GM19372 (cell line): ENCODE results near the gene SLC19A3.
"Not testable (repeated sequence)": the region's sequence is repeated elsewhere in the genome, so short reads cannot be mapped to it uniquely, and the experiment has no call there.

Experiments
- ATAC-seq: cut with Tn5 transposase; IDR thresholded peaks from one replicate; pipeline ENCODE4 v1.9.1; 2021; ENCODE audit warnings: mild to moderate bottlenecking, low read depth, moderate library complexity; ENCODE audit not compliant: unreplicated experiment

Gene SLC19A3

GRCh38 chr2:227703961-227704360 lies 13.9 kb downstream of the SLC19A3 start:
- ATAC-seq, result no peak

DNA sequence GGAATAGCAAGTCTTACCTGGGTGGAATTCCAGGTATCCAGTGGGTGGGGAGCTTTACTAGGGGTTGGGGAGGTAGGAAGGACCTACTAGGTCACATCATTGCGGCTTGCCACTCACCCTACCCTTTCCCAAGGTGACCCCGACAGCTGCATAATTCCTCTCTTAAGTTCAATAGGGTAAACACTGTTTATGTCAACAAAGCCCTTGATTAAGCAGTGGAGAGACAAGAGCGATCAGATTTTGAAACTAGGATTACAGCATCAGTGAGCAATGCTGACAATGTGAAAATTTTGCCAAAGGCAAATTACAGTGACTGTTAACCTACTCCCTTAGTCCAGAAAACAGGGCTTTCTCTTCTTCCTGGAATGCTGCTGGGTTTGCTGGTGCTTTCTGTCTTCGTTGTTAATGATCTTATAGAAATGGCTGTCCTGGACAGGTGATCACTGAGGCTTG lies 14.5 kb downstream of the SLC19A3 start:
- ATAC-seq, result no peak

DNA sequence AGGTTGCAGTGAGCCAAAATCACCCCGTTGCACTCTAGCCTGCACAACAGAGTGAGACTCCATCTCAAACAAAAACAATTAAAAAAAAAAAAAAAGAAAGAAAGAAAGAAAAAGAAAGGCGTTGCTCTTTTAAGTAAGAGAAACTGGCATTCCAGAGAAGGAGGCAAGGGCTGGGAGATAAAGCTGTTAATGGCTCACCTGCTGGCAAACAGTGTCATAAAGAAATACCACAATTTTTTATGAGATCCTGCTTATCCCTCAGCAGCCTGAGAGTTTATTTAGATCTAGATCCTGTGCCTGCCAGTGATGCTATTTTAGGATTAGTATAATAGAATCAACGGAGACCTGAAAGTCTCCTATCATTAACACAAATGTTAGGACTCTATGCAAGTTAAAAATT lies 16.3 kb downstream of the SLC19A3 start:
- no peak for ATAC-seq

GRCh38 chr2:227696990-227697679 lies 20.7 kb downstream of the SLC19A3 start:
- no peak for ATAC-seq

DNA sequence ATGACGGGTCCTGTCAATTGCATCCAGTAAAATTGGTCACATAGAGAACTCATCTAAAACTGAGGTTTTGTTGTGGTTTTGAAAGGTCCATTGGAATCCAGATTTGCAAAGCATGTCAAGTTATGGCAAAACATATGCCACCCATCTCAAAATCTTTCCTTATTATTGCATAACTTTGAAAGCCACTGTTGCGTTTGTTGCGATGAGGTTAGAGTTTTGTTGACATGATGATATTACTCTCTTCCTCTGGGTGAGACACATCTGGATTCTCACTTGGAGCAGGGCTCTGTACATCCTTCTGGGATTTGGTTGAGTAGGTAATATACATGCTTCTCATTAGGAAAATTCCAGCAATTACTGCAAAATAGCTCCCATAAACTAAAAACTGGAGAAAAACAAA lies 30.6 kb downstream of the SLC19A3 start:
- ATAC-seq, result no peak

GRCh38 chr2:227684258-227684657 lies 33.6 kb downstream of the SLC19A3 start:
- ATAC-seq, result no peak

GRCh38 chr2:227677928-227678327 lies 39.9 kb downstream of the SLC19A3 start:
- no peak for ATAC-seq

GRCh38 chr2:227674485-227674884 lies 43.3 kb downstream of the SLC19A3 start:
- no peak for ATAC-seq

GRCh38 chr2:227673620-227674019 lies 44.2 kb downstream of the SLC19A3 start:
- not testable (repeated sequence) for ATAC-seq

DNA sequence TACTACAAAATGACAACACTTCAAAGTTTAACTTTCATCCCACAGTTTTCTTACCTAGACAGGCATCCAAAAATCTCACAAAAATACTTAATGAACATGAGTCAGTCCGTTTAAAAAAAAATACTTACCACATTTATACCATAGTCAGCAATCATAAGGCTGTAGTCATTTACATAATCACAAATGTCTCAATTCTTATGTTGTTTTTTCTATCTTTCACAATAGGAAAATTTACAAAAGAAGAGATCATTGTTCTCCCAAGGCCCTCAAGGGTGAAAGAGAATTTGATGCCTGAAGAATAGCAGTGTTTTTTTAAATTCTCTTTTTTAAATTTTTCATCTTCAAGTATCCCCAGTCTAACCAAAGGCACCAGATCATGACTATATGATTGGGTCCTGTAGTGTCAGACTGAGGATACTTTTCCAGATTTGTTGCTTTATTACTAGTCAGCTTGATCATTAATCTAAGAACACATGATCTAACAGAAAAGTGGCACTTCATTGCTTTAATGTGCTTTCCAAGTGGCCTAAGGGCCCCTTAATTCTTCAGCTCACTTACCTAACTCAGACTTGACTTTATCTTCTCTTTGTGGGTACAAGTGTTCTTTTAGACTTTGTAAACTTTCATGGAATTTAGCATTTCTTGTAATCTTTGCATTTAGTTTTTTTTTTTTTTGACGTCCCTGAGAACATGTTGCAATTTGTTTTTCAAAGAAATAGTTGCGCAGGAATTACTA lies 46.5 kb downstream of the SLC19A3 start:
- no peak for ATAC-seq

DNA sequence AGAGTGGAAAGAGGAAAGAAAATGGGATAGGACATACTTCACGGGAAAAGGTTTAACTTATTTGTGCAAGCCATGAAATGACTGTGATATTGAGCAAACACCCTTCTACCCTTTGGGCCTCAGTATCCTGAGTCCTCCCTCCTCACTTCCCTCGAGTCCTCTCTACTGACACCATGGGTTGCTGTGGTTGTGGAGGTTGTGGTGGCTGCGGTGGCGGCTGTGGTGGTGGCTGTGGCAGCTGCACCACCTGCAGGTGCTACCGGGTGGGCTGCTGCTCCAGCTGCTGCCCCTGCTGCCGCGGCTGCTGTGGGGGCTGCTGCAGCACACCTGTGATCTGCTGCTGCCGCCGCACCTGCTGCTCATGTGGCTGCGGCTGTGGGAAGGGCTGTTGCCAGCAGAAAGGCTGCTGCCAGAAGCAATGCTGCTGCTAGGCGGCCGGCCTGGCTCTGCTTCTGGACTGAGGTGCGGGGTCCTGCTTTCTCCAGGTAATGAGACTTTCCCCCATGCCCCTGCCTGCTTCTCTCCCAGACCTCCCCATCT lies 51.1 kb downstream of the SLC19A3 start, which contains the start of gene SCYGR5:
SCYGR5 (plus strand) TSS at position 174 of the 540 bp plus-strand sequence; CDS start at position 174, 0 bp downstream.
- ATAC-seq, result not testable (repeated sequence)

GRCh38 chr2:227665189-227665940 lies 52.5 kb downstream of the SLC19A3 start:
- no peak for ATAC-seq

DNA sequence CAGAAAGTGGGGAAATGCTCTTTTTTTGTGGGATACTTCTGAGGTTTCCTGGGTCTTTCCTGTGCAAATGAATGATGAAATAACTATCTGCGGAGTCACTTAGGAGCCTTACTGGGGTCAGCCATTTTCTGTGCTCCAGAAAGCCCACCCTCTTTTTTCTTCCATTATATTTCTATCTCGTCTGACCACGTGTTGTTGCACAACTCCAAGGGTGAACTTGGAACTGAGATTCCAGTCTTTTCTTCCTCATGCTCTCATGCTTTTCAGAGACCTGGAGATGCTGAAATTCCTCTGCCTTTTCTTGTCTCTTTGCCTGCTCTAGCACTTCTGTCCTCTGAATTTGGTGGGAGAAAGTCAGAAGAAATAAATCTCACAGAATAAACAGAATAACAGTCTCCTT lies 56.0 kb downstream of the SLC19A3 start:
- no peak for ATAC-seq

- ATAC-seq, result no peak
Observed at GRCh38 chr2:227661025-227661649, 56.7 kb downstream of the SLC19A3 start.

DNA sequence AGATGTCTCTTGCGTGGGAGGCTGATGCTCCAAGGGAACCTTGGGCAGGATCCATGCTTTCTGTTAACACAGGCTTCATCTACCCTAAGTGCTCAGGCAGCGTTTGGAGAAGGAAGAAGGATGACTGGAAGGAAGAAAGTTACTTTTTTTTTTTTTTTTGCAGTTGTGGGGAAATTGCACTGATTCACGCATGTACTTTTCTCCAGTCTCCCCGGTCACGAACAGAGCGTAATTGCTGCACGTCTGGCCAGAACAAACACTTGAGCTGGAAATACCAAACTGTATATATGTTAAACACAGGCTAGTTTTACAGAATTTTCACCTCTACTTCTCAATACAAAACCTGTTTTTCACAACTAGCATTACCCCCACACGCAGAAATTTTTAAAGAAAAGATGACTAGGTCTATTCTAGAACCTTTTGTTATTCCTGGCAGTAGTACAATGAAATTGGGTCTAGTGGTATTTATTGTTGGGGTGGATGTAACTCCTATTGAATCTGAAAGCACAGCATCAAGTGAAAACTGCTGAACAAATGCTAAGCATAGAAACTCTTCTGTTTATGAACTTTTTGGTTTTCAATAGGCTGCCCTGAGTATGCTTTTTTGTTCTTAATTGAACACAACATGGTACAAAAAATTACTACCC lies 60.5 kb downstream of the SLC19A3 start:
- ATAC-seq, result no peak

DNA sequence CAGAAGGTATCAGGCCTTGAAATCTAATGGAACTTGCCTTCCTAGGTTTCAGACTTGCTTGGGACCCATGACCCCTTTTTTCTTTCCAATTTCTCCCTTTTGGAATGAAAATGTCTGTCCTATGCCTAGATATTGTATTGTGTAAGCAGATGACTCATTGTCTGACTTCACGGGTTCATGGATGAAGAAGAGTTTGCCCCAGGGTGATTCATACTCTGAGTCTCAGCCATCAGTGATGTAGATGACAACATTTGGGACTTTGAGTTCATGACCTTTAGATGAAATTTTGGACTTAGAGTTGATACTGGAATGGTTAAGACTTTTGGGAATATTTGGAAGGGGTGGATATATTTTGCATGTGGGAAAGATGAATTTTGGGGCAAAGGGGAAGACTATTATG lies 62.4 kb downstream of the SLC19A3 start:
- no peak for ATAC-seq

- ATAC-seq, result no peak
Observed at GRCh38 chr2:227654426-227654825, 63.4 kb downstream of the SLC19A3 start.

DNA sequence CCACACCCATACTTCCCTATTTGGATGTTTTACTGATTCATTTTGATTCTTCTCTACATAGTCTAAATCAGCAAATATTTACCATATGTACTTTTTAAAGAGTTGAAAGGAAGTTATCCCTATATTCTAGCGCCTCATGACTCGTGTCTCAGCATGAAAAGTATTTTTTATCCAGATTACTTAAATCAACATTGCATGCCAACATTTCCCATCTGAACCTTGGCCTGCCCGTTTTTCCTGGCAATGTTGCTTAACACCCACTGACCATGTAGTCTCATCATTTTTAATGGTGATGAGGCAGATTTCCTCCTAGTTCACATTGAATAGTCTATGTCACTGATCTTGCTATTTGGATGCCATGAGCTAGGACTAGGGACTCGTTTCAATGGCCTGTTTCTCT lies 64.4 kb downstream of the SLC19A3 start:
- ATAC-seq, result no peak

GRCh38 chr2:227643990-227644551 lies 73.8 kb downstream of the SLC19A3 start:
- ATAC-seq, result no peak

DNA sequence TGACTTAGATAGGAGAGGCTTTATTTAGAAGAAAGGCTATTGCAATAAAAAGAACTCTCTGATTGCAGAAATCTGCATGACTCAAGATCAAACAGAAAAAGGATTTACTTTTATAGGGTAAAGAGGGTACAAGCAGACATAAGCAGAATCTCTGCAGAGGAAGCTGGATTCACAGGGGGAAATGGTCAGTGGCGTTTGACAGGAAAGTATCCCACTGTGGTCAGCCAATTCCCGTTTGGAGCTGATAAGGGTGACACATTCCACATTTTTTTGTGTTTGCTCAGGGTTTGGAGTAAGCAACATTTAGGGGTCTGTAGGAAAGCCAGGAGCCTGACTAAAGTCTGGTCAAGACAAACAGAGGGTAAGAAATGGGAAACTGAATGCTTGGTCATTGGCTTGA lies 75.2 kb downstream of the SLC19A3 start:
- no peak for ATAC-seq
